Measurements from ENCODE around the gene MYO19. TPM values are rescaled to one million over a fixed set of nuclear protein-coding genes. Genes with fewer than 3 reads are reported as not detected.

MYO19 gene
- total RNA-seq, 1 experiment from 2014 or later, result 167 TPM

DNA sequence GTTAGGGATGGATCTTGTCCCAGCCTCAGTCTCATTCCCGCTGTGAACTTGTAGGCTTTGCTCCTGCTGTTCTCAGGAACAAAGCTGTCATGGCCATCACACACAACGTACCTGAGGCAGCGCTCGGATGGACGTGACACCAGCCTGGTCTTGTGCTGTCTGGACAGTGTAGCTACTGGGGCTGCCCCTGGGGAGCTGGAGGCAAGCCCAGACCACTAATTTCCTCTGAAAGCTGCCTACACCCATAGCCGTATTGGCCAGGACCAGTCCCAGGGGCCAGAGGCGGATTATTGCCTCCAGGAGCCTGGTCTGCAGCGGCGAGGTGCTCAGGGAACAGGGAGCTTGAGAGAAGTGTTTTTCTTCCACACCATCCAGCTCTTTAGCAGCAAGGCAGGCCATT lies 36.5 kb downstream of the MYO19 start:
- intact Hi-C loops (cut with micrococcal nuclease), result no loop called here
- Histone ChIP-seq H3K9ac (ENCODE audit: low read length) (no peak overlapping the region), H4K20me1 (ENCODE audit: insufficient read depth) (0 out of 2 replicates have a peak, but pooled peaks cover 5% of the 10 kb centered on the region), H3K4me1 (ENCODE audit: control insufficient read depth in 1 of 2, insufficient read depth in 2 of 2, low read length in 2 of 2) (no peaks in the 10 kb centered on the region), H3K27me3 (ENCODE audit: insufficient read depth, low read length) (no peaks in the 10 kb centered on the region), H2AFZ (ENCODE audit: low read depth, low read length, poor library complexity, severe bottlenecking) (no peak overlapping the region), H3K27ac (ENCODE audit: low read depth, low read length) (no peak overlapping the region), H3K4me2 (ENCODE audit: low read length) (no peak overlapping the region), H3K79me2 (ENCODE audit: insufficient read depth, low read length) (no peaks in the 10 kb centered on the region), H3K9me3 (ENCODE audit: control insufficient read depth in 1 of 2, insufficient read depth in 1 of 2, low read depth in 1 of 2, low read length in 2 of 2) (no peaks in the 10 kb centered on the region), H3K9me2 (ENCODE audit: insufficient read depth) (no peaks in the 10 kb centered on the region), H3K36me3 (ENCODE audit: control insufficient read depth in 1 of 2, insufficient read depth in 2 of 2, low read length in 2 of 2) (peaks cover 53 to 62% of the 10 kb centered on the region in 2 experiments), H3K4me3 (replicated peaks in 1 of 2; ENCODE audit: low read depth in 1 of 2, low read length in 2 of 2) (no peak overlapping the region)
- DNase-seq (ENCODE audit: low read depth, low spot score) (no peak), ATAC-seq (no peak)
- CTCF ChIA-PET, result interaction anchor here (0.7 to 1.8 kb wide), 2 partner anchors 15 to 529 kb away, joined by 3 to 5 read pairs; no protein-coding TSS in a partner anchor
- TF ChIP-seq EZH2phosphoT487 (IDR thresholded peaks at IDR 0.05; ENCODE audit: borderline replicate concordance), result no peak
- TF ChIP-seq, protein P1, sequence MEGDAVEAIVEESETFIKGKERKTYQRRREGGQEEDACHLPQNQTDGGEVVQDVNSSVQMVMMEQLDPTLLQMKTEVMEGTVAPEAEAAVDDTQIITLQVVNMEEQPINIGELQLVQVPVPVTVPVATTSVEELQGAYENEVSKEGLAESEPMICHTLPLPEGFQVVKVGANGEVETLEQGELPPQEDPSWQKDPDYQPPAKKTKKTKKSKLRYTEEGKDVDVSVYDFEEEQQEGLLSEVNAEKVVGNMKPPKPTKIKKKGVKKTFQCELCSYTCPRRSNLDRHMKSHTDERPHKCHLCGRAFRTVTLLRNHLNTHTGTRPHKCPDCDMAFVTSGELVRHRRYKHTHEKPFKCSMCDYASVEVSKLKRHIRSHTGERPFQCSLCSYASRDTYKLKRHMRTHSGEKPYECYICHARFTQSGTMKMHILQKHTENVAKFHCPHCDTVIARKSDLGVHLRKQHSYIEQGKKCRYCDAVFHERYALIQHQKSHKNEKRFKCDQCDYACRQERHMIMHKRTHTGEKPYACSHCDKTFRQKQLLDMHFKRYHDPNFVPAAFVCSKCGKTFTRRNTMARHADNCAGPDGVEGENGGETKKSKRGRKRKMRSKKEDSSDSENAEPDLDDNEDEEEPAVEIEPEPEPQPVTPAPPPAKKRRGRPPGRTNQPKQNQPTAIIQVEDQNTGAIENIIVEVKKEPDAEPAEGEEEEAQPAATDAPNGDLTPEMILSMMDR (IDR thresholded peaks at IDR 0.05 in 2 of 3, conservative IDR thresholded peaks at IDR 0.05 in 1 of 3; ENCODE audit: borderline replicate concordance in 1 of 3, insufficient read depth in 1 of 3, low read depth in 2 of 3, low read length in 2 of 3), result no peak
- TF ChIP-seq, protein P2, sequence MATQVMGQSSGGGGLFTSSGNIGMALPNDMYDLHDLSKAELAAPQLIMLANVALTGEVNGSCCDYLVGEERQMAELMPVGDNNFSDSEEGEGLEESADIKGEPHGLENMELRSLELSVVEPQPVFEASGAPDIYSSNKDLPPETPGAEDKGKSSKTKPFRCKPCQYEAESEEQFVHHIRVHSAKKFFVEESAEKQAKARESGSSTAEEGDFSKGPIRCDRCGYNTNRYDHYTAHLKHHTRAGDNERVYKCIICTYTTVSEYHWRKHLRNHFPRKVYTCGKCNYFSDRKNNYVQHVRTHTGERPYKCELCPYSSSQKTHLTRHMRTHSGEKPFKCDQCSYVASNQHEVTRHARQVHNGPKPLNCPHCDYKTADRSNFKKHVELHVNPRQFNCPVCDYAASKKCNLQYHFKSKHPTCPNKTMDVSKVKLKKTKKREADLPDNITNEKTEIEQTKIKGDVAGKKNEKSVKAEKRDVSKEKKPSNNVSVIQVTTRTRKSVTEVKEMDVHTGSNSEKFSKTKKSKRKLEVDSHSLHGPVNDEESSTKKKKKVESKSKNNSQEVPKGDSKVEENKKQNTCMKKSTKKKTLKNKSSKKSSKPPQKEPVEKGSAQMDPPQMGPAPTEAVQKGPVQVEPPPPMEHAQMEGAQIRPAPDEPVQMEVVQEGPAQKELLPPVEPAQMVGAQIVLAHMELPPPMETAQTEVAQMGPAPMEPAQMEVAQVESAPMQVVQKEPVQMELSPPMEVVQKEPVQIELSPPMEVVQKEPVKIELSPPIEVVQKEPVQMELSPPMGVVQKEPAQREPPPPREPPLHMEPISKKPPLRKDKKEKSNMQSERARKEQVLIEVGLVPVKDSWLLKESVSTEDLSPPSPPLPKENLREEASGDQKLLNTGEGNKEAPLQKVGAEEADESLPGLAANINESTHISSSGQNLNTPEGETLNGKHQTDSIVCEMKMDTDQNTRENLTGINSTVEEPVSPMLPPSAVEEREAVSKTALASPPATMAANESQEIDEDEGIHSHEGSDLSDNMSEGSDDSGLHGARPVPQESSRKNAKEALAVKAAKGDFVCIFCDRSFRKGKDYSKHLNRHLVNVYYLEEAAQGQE (IDR thresholded peaks at IDR 0.05; ENCODE audit: low read depth), result no peak
- no peak for TF ChIP-seq ELF1 (IDR thresholded peaks at IDR 0.05; ENCODE audit: borderline replicate concordance, low read depth)
- no peak for TF ChIP-seq ZNF274 (IDR thresholded peaks at IDR 0.05; ENCODE audit: low read depth, low read length)
- no peak for TF ChIP-seq CBX3 (IDR thresholded peaks at IDR 0.05; ENCODE audit: low read depth)
- no peak for TF ChIP-seq SP1 (IDR thresholded peaks at IDR 0.05; ENCODE audit: low read depth)
- TF ChIP-seq FOSL1 (IDR thresholded peaks at IDR 0.05; ENCODE audit: low read depth), result no peak
- TF ChIP-seq SIN3A (IDR thresholded peaks at IDR 0.05; ENCODE audit: low read depth), result no peak
- TF ChIP-seq POLR2AphosphoS5 (IDR thresholded peaks at IDR 0.05; ENCODE audit: low read depth, low read length), result no peak
- no peak for TF ChIP-seq POLR2A (IDR thresholded peaks at IDR 0.05; ENCODE audit: borderline replicate concordance, extremely low read depth, insufficient read depth, insufficient read length)
- no peak for TF ChIP-seq ZFX (IDR thresholded peaks at IDR 0.05)
- POLR2A ChIA-PET, result no interaction called here
- RAD21 ChIA-PET (ENCODE audit: low non-redundant PET in 1 of 2, low total read pairs in 2 of 2, uncharacterized antibody in 2 of 2, unreplicated experiment in 2 of 2), result no interaction called here
- no TSS peak for BruUV-seq (replicated peaks)

Measured in HCT116 (cell line).